Ovary (tissue), 9 donors: Measurements from ENCODE around the gene PPIL6. TPM values are rescaled to one million over a fixed set of nuclear protein-coding genes. Genes with fewer than 3 reads are reported as not detected.
A peak's percentile ranks its signal among the peaks of the same experiment; 100 is the strongest.

Experiments used
- DNase-seq, 5 donors: peaks; one replicate each; pipeline ENCODE4 v3.0.0-alpha.2; 2019 to 2020
- H3K27ac ChIP-seq, 2 donors: fragments of 200-600 bp; one replicate each; pipeline versions ENCODE4 v1.5.1 to v1.8.0; 2019 to 2022
- H3K27me3 ChIP-seq: fragments of 200-600 bp; one replicate; pipeline ENCODE4 v1.8.0; 2022
- H3K36me3 ChIP-seq: fragments of 200-600 bp; sonication (generic); one replicate; pipeline ENCODE4 v1.5.1; 2019
- H3K4me1 ChIP-seq: one replicate; pipeline ENCODE4 v1.8.1; 2013; ENCODE audit warnings: mild to moderate bottlenecking, moderate library complexity; ENCODE audit not compliant: insufficient read depth
- H3K4me3 ChIP-seq: fragments of 200-600 bp; sonication (generic); one replicate; pipeline ENCODE4 v1.5.1; 2017
- H3K9me3 ChIP-seq, 2 donors: fragments of 200-600 bp in 1 of 2; sonication (generic) in 1 of 2; one replicate each; pipeline versions ENCODE4 v1.5.1 to v1.8.1; 2013 to 2019; ENCODE audit warnings: mild to moderate bottlenecking in 1 of 2, moderate library complexity in 1 of 2
- EP300 ChIP-seq: sonication (generic); formaldehyde crosslinking; IDR thresholded peaks from one replicate; pipeline ENCODE4 v1.6.1; 2017; ENCODE audit warnings: antibody characterized with exemption
- POLR2A ChIP-seq: fragments of 450-650 bp; IDR thresholded peaks from one replicate; pipeline ENCODE4 v1.6.1; 2017; ENCODE audit warnings: antibody characterized with exemption, mild to moderate bottlenecking, moderate library complexity
- WGBS, 3 donors: extraction: QIAGEN DNeasy Blood & Tissue Kit in 1 of 3; methylation state at CpG; one replicate each; pipeline versions ENCODE4 v1.1.5 to v1.1.7; 2013 to 2017; 5-methylcytosine and 5-hydroxymethylcytosine counted together
- intact Hi-C, 4 donors: fragments of 100-400 bp; cut with DNase I; formaldehyde crosslinking; loops; one replicate each; pipeline versions ENCODE4 v1.11.0 to v1.15.1; 2022 to 2023
- polyA plus RNA-seq, 2 donors: library from polyadenylated mRNA; stranded (reverse); fragments of 200-250 nt in 1 of 2; fragments of 350-450 nt in 1 of 2; fragmentation: Illumina TruSeq in 1 of 2; extraction: RNeasy Lipid Tissue Mini Kit (QIAGEN cat#74804) in 1 of 2; gene quantifications; one replicate each; pipeline ENCODE4 v1.2.3, GENCODE V29; 2013 to 2014
- total RNA-seq, 7 donors: library from RNA; depleted of rRNA in 2 of 7; stranded (reverse); fragments of >200 nt in 2 of 7; fragmentation: NEBNext Ultra II Directional in 3 of 7; extraction: Animal tissue kit (Norgen Biotek cat#: 25700) in 3 of 7; gene quantifications; one replicate each; pipeline versions ENCODE4 v1.1.0 to v1.2.4, GENCODE V29; 2016 to 2023
- TF ChIP-seq, protein P1 (sequence below), 3 donors: fragments of 450-650 bp in 2 of 3; fragments of 200-600 bp in 1 of 3; IDR thresholded peaks; one replicate each; pipeline versions ENCODE4 v1.5.1 to v1.8.0; 2016 to 2022; ENCODE audit warnings: antibody characterized with exemption in 3 of 3, mild to moderate bottlenecking in 1 of 3
- donor health status: DM: no; HTN: no; CAD: no; lungs with moderate emphysema.
- donor health status: DM: no; HTN: no; CAD: no.
- donor health status: Bipolar disorder and iron deficiency.
- donor health status: DM: yes; HTN: yes; CAD: no.
- donor health status: DM: no; HTN: no; CAD: no.
- donor health status: DM: yes; HTN: yes; CAD: no.

The PPIL6 gene
- total and polyA plus RNA-seq, 9 donors = 6.3 to 29.8 (median 10.9) TPM

DNA sequence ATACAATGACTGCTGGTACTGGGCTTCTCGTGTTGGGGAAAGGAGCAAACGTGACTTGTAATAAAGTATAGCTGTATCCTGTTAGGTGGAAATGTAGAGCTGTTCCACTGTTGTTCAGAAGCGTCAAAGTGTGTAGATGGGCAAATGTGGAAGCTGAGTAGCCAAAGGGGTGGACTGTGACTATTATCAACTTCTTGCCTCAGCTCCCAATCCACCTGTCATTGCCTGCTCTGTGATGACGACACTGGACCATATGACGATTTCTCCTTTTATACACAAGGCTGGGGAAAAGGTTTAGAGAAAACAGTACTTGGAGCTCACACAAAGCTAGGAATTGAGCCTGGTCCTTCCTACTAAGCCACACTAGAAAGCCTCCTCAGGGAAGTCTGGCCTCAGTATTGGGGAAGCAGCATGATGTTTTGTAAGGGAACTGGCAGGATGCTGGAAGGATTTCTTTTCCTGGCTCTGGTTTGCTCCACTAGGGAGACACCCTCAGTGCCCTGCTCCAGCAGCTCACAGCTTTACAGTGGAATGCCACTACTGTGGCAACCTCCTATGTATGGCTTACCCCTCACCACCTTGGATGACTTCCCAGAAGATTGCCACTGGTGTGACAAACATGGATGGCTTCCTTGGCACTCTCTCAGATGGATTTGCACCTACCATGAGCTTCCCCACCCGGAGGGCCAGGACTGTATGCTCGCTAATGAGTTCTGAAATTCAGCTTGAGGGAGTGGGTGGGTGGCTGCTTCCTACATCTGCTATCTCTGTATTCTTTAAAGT lies 78.1 kb downstream of the PPIL6 start:
- intact Hi-C loops = no loop called here
- H3K36me3 ChIP-seq = no peaks in the 10 kb centered on the region
- no peaks in the 10 kb centered on the region for H3K4me1 ChIP-seq
- TF ChIP-seq, protein P1, sequence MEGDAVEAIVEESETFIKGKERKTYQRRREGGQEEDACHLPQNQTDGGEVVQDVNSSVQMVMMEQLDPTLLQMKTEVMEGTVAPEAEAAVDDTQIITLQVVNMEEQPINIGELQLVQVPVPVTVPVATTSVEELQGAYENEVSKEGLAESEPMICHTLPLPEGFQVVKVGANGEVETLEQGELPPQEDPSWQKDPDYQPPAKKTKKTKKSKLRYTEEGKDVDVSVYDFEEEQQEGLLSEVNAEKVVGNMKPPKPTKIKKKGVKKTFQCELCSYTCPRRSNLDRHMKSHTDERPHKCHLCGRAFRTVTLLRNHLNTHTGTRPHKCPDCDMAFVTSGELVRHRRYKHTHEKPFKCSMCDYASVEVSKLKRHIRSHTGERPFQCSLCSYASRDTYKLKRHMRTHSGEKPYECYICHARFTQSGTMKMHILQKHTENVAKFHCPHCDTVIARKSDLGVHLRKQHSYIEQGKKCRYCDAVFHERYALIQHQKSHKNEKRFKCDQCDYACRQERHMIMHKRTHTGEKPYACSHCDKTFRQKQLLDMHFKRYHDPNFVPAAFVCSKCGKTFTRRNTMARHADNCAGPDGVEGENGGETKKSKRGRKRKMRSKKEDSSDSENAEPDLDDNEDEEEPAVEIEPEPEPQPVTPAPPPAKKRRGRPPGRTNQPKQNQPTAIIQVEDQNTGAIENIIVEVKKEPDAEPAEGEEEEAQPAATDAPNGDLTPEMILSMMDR (IDR thresholded peaks at IDR 0.05) = no peak
- TF ChIP-seq POLR2A (no peak), EP300 (no peak)
- no peak for DNase-seq
- H3K9me3 ChIP-seq = no peaks in the 10 kb centered on the region
- H3K4me3 ChIP-seq = no peak overlapping the region
- H3K27me3 ChIP-seq = no peaks in the 10 kb centered on the region
- H3K27ac ChIP-seq = no peak overlapping the region
- 95 to 97% (median 96%) methylated on average over 7 of the region's 7 CpGs for WGBS, 3 donors

DNA sequence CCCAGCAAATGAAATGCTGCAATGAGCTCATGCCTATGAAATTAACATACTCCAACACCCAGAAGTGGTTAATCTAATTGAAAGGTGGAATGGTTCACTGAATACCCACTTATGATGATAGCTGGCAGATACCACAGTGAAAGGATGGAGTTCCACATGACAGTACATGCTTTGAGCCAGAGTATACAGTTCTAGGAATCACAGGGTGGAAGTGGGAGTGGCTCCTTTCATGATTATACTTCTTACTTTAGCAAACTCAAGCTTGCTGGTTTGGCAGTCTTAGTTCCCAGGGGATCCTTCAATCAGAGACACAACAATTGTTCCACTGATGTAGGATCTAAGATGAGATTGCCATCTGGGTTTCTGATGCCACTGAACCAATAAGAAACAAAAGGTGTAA lies 79.6 kb downstream of the PPIL6 start:
- TF ChIP-seq POLR2A = no peak
- TF ChIP-seq, protein P1 (IDR thresholded peaks at IDR 0.05) = no peak
- TF ChIP-seq EP300 = no peak
- H3K27ac ChIP-seq = no peak overlapping the region
- no peaks in the 10 kb centered on the region for H3K36me3 ChIP-seq
- DNase-seq = no peak
- no peaks in the 10 kb centered on the region for H3K4me1 ChIP-seq
- no peak overlapping the region for H3K4me3 ChIP-seq
- no peaks in the 10 kb centered on the region for H3K27me3 ChIP-seq
- intact Hi-C loops = no loop called here
- H3K9me3 ChIP-seq = no peaks in the 10 kb centered on the region

DNA sequence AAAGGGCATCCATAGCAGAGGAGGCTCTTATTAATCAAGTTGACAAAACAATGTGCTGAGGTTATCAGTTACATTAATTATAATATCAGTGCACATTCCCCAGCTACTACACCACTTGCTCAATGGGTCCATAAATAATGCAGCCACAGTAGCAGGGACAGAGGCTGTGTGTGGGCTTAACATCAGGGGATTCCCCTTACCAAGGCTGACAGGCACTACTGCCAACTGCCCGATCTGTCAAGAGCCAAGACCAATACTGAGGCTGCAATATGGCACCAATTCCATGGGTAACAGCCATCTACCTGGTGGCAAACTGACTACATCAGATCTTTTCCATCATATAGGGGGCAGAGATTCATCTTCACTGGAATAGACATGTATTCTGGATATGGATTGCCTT lies 80.1 kb downstream of the PPIL6 start:
- TF ChIP-seq POLR2A = no peak
- TF ChIP-seq, protein P1 (IDR thresholded peaks at IDR 0.05) = no peak
- no peak for TF ChIP-seq EP300
- H3K4me1 ChIP-seq = no peaks in the 10 kb centered on the region
- no peak overlapping the region for H3K27ac ChIP-seq
- H3K9me3 ChIP-seq = no peaks in the 10 kb centered on the region
- DNase-seq = no peak
- intact Hi-C loops = no loop called here
- H3K36me3 ChIP-seq = no peaks in the 10 kb centered on the region
- H3K4me3 ChIP-seq = no peak overlapping the region
- no peaks in the 10 kb centered on the region for H3K27me3 ChIP-seq
- 90 to 100% (median 98%) methylated on average over 1 of the region's 1 CpG for whole genome bisulfite sequencing, 3 donors

DNA sequence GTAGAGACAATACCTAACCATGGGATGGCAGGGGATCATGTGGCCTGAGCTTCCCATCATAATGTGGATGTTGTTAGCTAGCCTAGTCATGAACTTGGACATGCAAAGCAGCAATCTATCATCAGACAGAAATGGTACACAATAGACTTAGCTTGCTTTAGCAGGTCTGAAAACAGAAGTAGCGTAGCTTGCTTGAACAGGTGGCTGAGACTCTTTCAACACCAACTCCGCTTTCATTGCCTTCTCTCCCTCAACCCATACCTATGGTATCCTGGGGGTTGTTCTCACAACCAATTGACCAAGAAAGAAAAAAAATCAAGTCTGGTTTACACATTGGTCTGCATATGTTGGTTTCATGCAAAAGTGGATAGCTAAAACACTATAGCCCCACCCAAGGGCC lies 81.2 kb downstream of the PPIL6 start:
- WGBS, 3 donors = 97 to 100% (median 97%) methylated on average over 2 of the region's 2 CpGs
- TF ChIP-seq POLR2A (no peak), EP300 (no peak)
- TF ChIP-seq, protein P1 (IDR thresholded peaks at IDR 0.05) = no peak
- no peak overlapping the region for H3K4me3 ChIP-seq
- no peaks in the 10 kb centered on the region for H3K4me1 ChIP-seq
- no peaks in the 10 kb centered on the region for H3K36me3 ChIP-seq
- peak overlapping the region in 1 of 2 donors; percentile 38 for H3K27ac ChIP-seq
- intact Hi-C loops = no loop called here
- no peak for DNase-seq
- H3K9me3 ChIP-seq = no peaks in the 10 kb centered on the region
- H3K27me3 ChIP-seq = no peaks in the 10 kb centered on the region
